GM18499 (cell line): ENCODE data around the gene TOX3.

Experiments
- ATAC-seq: cut with Tn5 transposase; IDR thresholded peaks from one replicate; pipeline ENCODE4 v1.9.1; 2021; ENCODE audit warnings: moderate number of reproducible peaks; ENCODE audit not compliant: insufficient read depth, unreplicated experiment

TOX3 gene

GRCh38 chr16:52547004-52547833, at the start of gene TOX3:
Gene TOX3 (minus strand): TSS chr16:52547143. CDS start chr16:52546723, 420 bp downstream.
- no peak for ATAC-seq

- no peak for ATAC-seq
Observed at GRCh38 chr16:52592778-52593177, 45.8 kb upstream of the TOX3 start.

GRCh38 chr16:52591934-52592592, 45.1 kb upstream of the TOX3 start:
- ATAC-seq = no peak

- no peak for ATAC-seq
Observed at GRCh38 chr16:52591471-52591870, 44.5 kb upstream of the TOX3 start.

- no peak for ATAC-seq
Observed at GRCh38 chr16:52586159-52586558, 39.2 kb upstream of the TOX3 start.

GRCh38 chr16:52584354-52585320, 37.7 kb upstream of the TOX3 start:
- ATAC-seq = no peak

- no peak for ATAC-seq
Observed at GRCh38 chr16:52581530-52581929, 34.6 kb upstream of the TOX3 start.

GRCh38 chr16:52580488-52580887, 33.5 kb upstream of the TOX3 start:
- no peak for ATAC-seq

- ATAC-seq = no peak
Observed at GRCh38 chr16:52578829-52579498, 32.0 kb upstream of the TOX3 start.

GRCh38 chr16:52578007-52578828, 31.3 kb upstream of the TOX3 start:
- ATAC-seq = no peak

GRCh38 chr16:52577130-52577706, 30.3 kb upstream of the TOX3 start:
- no peak for ATAC-seq

GRCh38 chr16:52573365-52574299, 26.7 kb upstream of the TOX3 start:
- no peak for ATAC-seq

- ATAC-seq = no peak
Observed at GRCh38 chr16:52572656-52573055, 25.7 kb upstream of the TOX3 start.

GRCh38 chr16:52570495-52571091, 23.6 kb upstream of the TOX3 start:
- no peak for ATAC-seq

GRCh38 chr16:52569701-52570100, 22.8 kb upstream of the TOX3 start:
- no peak for ATAC-seq

- no peak for ATAC-seq
Observed at GRCh38 chr16:52568983-52569690, 22.2 kb upstream of the TOX3 start.

GRCh38 chr16:52568495-52568894, 21.6 kb upstream of the TOX3 start:
- no peak for ATAC-seq
